Pancreas (tissue), 10 donors: ENCODE measurements around the gene H19. TPM values are rescaled to one million over a fixed set of nuclear protein-coding genes. Genes with fewer than 3 reads are reported as not detected.

Experiments
- ATAC-seq, 4 donors: fragments of 200-7000 bp; cut with Tn5 transposase; one replicate each; pipeline versions ENCODE4 v1.8.0 to v1.9.1; 2020; ENCODE audit warnings: mild to moderate bottlenecking in 4 of 4, moderate library complexity in 4 of 4
- DNase-seq, 6 donors: peaks; one replicate each; pipeline ENCODE4 v3.0.0-alpha.2; 2020
- FAIRE-seq: peaks from 2 replicates; lab custom pipeline; 2012; peaks lifted over from hg19 to GRCh38; lab: Jason Lieb, UNC
- H3K27ac ChIP-seq, 4 donors: fragments of 200-600 bp; sonication (generic); 1 replicate in 3 of 4; 2 replicates in 1 of 4; pipeline versions ENCODE4 v1.5.0 to v1.8.0; 2020
- H3K27me3 ChIP-seq, 4 donors: fragments of 200-600 bp; one replicate each; pipeline ENCODE4 v1.8.0; 2021
- H3K36me3 ChIP-seq, 3 donors: fragments of 200-600 bp; sonication (generic) in 1 of 3; one replicate each; pipeline versions ENCODE4 v1.5.0 to v1.8.0; 2020 to 2021
- H3K4me1 ChIP-seq, 3 donors: fragments of 200-600 bp; one replicate each; pipeline ENCODE4 v1.8.0; 2021
- H3K4me3 ChIP-seq, 4 donors: fragments of 200-600 bp; sonication (generic) in 2 of 4; one replicate each; pipeline versions ENCODE4 v1.5.0 to v1.8.0; 2020 to 2021
- H3K9me3 ChIP-seq, 4 donors: fragments of 200-600 bp; one replicate each; pipeline ENCODE4 v1.8.0; 2021
- CTCF ChIP-seq, 4 donors: fragments of 200-600 bp; sonication (generic) in 3 of 4; IDR thresholded peaks; one replicate each; pipeline versions ENCODE4 v1.5.0 to v1.8.0; 2021; ENCODE audit warnings: antibody characterized with exemption in 4 of 4
- WGBS, 2 donors: extraction: QIAGEN DNeasy Blood & Tissue Kit; methylation state at CpG; one replicate each; pipeline ENCODE4 v1.1.7; 2013; 5-methylcytosine and 5-hydroxymethylcytosine counted together
- intact Hi-C, 3 donors: fragments of 100-400 bp; cut with DNase I; formaldehyde crosslinking; loops; one replicate each; pipeline versions ENCODE4 v1.11.1 to v1.14.2; 2022
- polyA plus RNA-seq, 2 donors: library from polyadenylated mRNA; stranded (reverse); fragments of 200-250 nt; gene quantifications; one replicate each; pipeline ENCODE4 v1.2.3, GENCODE V29; 2013
- total RNA-seq, 6 donors: library from RNA; stranded (reverse); fragmentation: NEBNext Ultra II Directional in 4 of 6; extraction: Animal tissue kit (Norgen Biotek cat#: 25700) in 4 of 6; gene quantifications; one replicate each; pipeline versions ENCODE4 v1.2.1 to v1.2.4, GENCODE V29; 2021 to 2023
- donor health status: healthy with polysubstance abuse.
- donor health status: DM: no; HTN: no; CAD: no; lungs with moderate emphysema.
- donor health status: DM: no; HTN: no; CAD: no.
- donor health status: control.
- donor health status: control.
- donor health status: Bipolar disorder and iron deficiency.
- donor health status: DM: yes; HTN: yes; CAD: no.
- donor health status: DM: no; HTN: no; CAD: no.
- donor health status: DM: no; HTN: no; CAD: no.
- donor health status: DM: yes; HTN: yes; CAD: no.

H19 gene
- total and polyA plus RNA-seq, 8 donors, result 69.5 to 814 (median 273) TPM

DNA sequence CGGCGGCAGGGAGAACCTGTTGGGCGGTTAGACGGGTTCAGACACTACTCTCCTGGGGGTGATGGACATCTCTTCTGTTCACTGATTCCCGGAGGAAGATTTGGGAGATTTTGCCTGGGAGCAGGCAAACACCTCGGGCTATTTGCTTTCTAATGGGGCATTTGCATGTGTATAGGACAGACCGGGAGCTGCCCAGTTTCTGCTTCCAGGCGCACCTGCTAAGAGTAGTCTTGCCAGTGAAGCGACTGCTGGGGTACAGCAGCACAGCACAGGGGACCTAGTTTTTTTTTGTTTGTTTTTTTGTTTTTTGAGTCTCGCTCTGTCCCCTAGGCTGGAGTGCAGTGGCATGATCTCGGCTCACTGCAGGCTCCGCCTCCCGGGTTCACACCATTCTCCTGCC lies 6.8 kb upstream of the H19 start:
- Histone ChIP-seq H3K4me3 (no peak overlapping the region), H3K27me3 (no peaks in the 10 kb centered on the region), H3K36me3 (no peaks in the 10 kb centered on the region), H3K27ac (no peak overlapping the region), H3K4me1 (no peaks in the 10 kb centered on the region), H3K9me3 (no peaks in the 10 kb centered on the region)
- ATAC-seq (no peak), FAIRE-seq (no peak), DNase-seq (no peak)
- WGBS, 2 donors, result no CpG with 5 or more reads among the region's 13 CpGs
- intact Hi-C loops, result no loop called here
- TF ChIP-seq CTCF (IDR thresholded peaks at IDR 0.05), result no peak

- H3K27me3 ChIP-seq, result no peaks in the 10 kb centered on the region
- intact Hi-C loops, result no loop called here
- no peaks in the 10 kb centered on the region for H3K36me3 ChIP-seq
- H3K9me3 ChIP-seq, result no peaks in the 10 kb centered on the region
- no peak overlapping the region for H3K27ac ChIP-seq
- no CpG with 5 or more reads among the region's 19 CpGs for WGBS, 2 donors
- ATAC-seq (peak; percentile 67 to 77 (median 71)), FAIRE-seq (no peak), DNase-seq (no peak)
- no peak for TF ChIP-seq CTCF (IDR thresholded peaks at IDR 0.05)
- no peaks in the 10 kb centered on the region for H3K4me1 ChIP-seq
- H3K4me3 ChIP-seq, result no peak overlapping the region
Observed at GRCh38 chr11:2002807-2003206, 5.2 kb upstream of the H19 start.

DNA sequence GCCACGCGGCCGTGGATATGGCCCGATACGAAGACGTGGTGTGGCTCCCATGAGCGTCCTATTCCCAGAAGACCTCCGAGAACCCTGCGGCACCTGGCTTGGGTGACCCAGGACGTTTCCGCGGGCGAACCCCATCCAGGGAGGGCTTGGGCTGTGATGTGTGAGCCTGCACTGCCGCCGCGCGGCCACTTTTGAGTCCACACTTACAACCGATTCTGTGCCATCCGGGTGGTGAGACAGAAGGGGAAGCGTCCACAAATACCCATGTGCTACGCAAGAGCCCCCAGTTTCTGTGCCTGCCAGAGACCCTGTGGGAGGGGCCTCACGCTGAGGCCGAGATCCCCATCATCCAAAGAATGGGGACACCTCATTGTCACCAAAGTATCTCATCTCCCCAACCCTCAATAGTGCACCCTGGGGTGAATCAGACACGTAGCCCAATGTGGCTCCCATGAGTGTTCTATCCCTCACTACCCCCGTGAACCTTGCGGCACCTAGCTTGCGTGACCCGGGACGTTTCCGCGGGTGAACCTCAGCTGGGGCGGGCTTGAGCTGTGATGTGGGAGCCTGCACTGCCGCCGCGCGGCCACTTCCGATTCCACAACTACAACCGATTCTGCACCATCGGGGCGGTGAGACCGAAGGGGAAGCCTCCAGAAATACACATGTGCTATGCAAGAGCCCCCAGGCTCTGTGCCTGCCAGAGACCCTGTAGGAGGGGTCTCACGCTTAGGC lies 4.6 kb upstream of the H19 start:
- Histone ChIP-seq H3K27me3 (no peaks in the 10 kb centered on the region), H3K4me3 (no peak overlapping the region), H3K9me3 (no peaks in the 10 kb centered on the region), H3K4me1 (no peaks in the 10 kb centered on the region), H3K36me3 (no peaks in the 10 kb centered on the region), H3K27ac (no peak overlapping the region)
- intact Hi-C loops, result no loop called here
- no CpG with 5 or more reads among the region's 42 CpGs for WGBS, 2 donors
- DNase-seq (no peak), ATAC-seq (peak; percentile 48 to 69 (median 64)), FAIRE-seq (no peak)
- TF ChIP-seq CTCF (IDR thresholded peaks at IDR 0.05), result no peak

DNA sequence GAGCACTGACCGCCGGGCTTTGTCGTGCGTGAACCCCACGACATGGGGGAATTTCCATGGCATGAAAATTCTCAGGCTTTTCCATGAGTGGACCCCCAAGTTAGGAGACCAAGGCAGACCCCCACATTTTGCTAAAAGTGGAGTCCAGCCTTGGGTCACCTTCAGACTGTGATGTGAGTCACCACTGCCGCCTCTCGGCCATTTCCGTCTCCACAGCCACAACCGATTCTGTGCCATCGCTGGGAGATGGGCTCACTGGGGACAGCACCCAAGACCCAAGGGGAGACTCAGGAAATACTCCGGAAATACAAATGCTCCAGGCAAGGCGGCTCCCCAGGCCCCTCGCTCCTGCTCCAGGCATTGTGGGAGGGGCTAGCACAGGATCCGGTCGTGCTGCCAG lies 1.2 kb upstream of the H19 start:
- no CpG with 5 or more reads among the region's 15 CpGs for WGBS, 2 donors
- no peaks in the 10 kb centered on the region for H3K27me3 ChIP-seq

More for the DNA sequence above, 1.2 kb upstream of the H19 start:
- no peak for DNase-seq
- ATAC-seq, result peak in 1 of 4 donors; percentile 36
- FAIRE-seq, result no peak
- H3K9me3 ChIP-seq, result no peaks in the 10 kb centered on the region
- no peaks in the 10 kb centered on the region for H3K4me1 ChIP-seq
- intact Hi-C loops, result no loop called here
- no peaks in the 10 kb centered on the region for H3K36me3 ChIP-seq
- no peak overlapping the region for H3K4me3 ChIP-seq
- H3K27ac ChIP-seq, result no peak overlapping the region
- no peak for TF ChIP-seq CTCF (IDR thresholded peaks at IDR 0.05)
